Activated naive CD8-positive, alpha-beta T cell treated with anti-CD3 and anti-CD28 coated beads for 36 hours (primary cell): ENCODE data around the gene WDFY4. TPM values are rescaled to one million over a fixed set of nuclear protein-coding genes. Genes with fewer than 3 reads are reported as not detected.

Source experiments
- DNase-seq: peaks from one replicate; pipeline ENCODE4 v3.0.0; 2021
- H3K27ac Mint-ChIP-seq: one replicate; pipeline ENCODE4 v1.8.0; 2022; ENCODE audit warnings: mild to moderate bottlenecking, moderate library complexity, mixed read lengths
- H3K27me3 Mint-ChIP-seq: one replicate; pipeline ENCODE4 v1.8.0; 2022; ENCODE audit warnings: mild to moderate bottlenecking, mixed read lengths
- H3K36me3 Mint-ChIP-seq: one replicate; pipeline ENCODE4 v1.8.0; 2021; ENCODE audit warnings: mild to moderate bottlenecking, mixed read lengths
- H3K4me1 Mint-ChIP-seq: one replicate; pipeline ENCODE4 v1.8.0; 2021; ENCODE audit warnings: mixed read lengths
- H3K4me3 Mint-ChIP-seq: one replicate; pipeline ENCODE4 v1.8.0; 2022; ENCODE audit warnings: mild to moderate bottlenecking, moderate library complexity, mixed read lengths
- H3K9me3 Mint-ChIP-seq: one replicate; pipeline ENCODE4 v1.8.0; 2022; ENCODE audit warnings: mixed read lengths
- total RNA-seq, 2 experiments: library from RNA; stranded (reverse); gene quantifications; one replicate each; pipeline ENCODE4 v1.2.3, GENCODE V29; 2021

The WDFY4 gene
- total RNA-seq, 2 experiments from 2014 or later, result 0.93 to 1.2 TPM

DNA sequence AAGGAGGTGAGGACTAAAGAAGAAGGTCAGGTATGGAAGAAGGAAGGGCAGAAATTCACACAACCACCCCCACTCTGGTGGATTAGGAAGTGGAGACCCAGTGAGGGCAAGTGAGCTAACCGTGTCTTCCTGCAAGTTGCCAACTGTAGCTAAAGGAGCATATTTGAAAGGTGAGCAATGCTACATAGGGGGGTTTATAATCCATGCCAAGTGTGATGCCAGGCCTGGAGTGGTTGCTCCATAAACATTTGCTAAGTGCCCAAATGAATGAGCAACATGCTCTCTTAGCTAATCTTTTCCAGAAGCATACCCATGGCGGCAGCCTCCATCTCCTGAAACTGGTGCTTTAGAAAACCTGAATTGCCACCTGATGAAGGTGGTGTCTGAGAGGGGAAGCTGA, 133.4 kb downstream of the WDFY4 start:
- no peak overlapping the region for H3K27ac Mint-ChIP-seq
- peaks cover 3% of the 10 kb centered on the region for H3K4me1 Mint-ChIP-seq
- peaks cover 3% of the 10 kb centered on the region for H3K27me3 Mint-ChIP-seq
- DNase-seq, result no peak
- no peaks in the 10 kb centered on the region for H3K36me3 Mint-ChIP-seq
- H3K4me3 Mint-ChIP-seq, result no peak overlapping the region
- H3K9me3 Mint-ChIP-seq, result no peaks in the 10 kb centered on the region

DNA sequence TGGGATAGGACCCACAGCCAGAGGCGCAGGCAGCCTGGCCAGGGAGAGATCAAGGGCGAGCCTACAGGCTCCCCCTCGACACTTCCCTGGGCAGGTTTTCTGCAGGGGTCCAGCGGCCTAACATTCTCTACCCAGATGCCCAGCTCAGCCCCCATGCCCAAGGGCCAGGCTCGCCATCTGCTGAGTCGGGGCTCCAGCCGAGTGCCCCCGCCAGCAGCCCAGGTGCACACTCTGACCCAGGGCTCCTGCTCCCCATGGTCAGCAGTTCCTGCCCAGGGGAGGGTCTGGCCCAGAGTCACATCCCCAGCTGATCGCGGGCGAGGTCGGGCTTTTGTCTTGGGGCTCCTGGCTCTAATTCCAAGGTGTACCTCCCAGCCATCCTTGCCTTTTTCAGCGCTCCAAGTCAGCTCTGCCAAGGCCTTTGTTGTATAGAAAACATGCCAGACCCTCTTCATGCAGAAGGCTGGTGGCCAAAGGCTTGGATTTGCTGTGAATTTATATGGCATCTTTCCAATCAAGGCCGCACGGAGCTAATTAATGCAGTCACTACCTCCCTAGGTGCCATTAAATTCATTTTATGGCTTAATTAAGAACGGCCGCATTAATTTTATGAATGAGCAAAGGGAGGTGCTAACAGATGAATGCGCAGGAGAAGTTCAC, 134.3 kb downstream of the WDFY4 start:
- Mint-ChIP-seq H3K27ac (no peak overlapping the region), H3K9me3 (no peaks in the 10 kb centered on the region), H3K27me3 (peaks cover 3% of the 10 kb centered on the region), H3K36me3 (no peaks in the 10 kb centered on the region), H3K4me3 (no peak overlapping the region), H3K4me1 (peaks cover 3% of the 10 kb centered on the region)
- no peak for DNase-seq

DNA sequence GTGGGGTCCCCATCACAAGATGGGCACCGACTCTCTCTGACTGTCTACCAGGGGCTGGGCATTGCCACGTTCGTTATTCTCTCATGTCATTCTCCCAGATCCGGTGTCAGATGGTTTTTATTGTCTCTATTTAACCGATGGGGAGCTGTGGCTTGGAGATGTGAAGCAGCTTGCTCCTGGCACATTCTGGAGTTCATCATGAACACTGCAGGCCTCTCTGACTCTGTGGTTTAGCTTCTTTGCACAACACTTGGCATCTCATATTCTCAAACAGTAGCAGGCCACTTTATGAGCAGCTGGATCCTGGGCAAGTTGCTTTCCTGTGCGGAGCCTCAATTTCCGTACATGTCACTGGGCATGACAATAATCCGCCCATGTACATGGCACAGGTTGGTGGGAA, 135.1 kb downstream of the WDFY4 start:
- no peak for DNase-seq
- no peak overlapping the region for H3K27ac Mint-ChIP-seq
- peaks cover 3% of the 10 kb centered on the region for H3K4me1 Mint-ChIP-seq
- no peaks in the 10 kb centered on the region for H3K9me3 Mint-ChIP-seq
- H3K4me3 Mint-ChIP-seq, result no peak overlapping the region
- H3K27me3 Mint-ChIP-seq, result peaks cover 3% of the 10 kb centered on the region
- H3K36me3 Mint-ChIP-seq, result no peaks in the 10 kb centered on the region

DNA sequence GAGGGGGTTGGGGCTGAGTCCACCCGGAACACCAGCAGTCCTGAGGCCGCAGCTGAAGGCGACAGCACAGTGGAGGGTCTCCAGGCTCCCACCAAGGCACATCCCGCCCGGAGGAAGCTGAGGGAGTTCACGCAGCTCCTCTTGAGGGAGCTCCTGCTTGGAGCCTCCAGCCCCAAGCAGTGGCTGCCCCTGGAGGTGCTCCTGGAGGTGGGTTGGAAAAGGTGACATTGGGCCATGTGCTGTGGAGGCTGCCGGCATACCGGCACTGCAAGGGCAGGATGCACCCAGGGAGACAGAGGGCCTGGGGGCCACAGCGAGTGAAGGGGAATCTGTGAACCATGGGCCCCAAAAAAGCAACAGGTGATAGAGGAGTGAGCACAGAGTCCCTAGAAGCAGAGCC, 135.6 kb downstream of the WDFY4 start:
- no peak for DNase-seq
- Mint-ChIP-seq H3K27ac (no peak overlapping the region), H3K9me3 (no peaks in the 10 kb centered on the region), H3K27me3 (peaks cover 1% of the 10 kb centered on the region), H3K4me1 (peaks cover 3% of the 10 kb centered on the region), H3K4me3 (no peak overlapping the region), H3K36me3 (no peaks in the 10 kb centered on the region)

DNA sequence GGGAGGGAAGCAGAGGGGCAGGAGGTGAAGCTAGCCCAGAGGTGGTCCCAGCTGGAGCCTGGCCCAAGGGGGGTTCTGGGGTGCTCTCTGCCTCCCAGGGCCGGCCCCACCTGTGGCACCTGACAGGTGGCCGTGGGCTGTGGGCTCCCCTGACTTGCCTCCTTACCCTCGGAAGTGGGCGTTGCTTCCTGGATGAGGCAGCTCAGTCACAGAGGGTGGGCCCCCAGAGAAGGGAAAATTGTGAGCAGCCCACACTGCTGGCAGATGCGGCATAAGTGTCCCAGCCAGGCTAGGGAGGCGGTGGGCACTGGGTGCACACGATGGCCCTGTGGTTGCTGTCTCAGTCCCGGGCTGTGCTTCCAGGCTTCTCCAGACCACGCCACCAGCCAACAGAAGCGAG, 136.0 kb downstream of the WDFY4 start:
- Mint-ChIP-seq H3K4me1 (peaks cover 3% of the 10 kb centered on the region), H3K36me3 (no peaks in the 10 kb centered on the region), H3K4me3 (no peak overlapping the region), H3K27ac (no peak overlapping the region), H3K27me3 (no peaks in the 10 kb centered on the region), H3K9me3 (no peaks in the 10 kb centered on the region)
- DNase-seq, result no peak

DNA sequence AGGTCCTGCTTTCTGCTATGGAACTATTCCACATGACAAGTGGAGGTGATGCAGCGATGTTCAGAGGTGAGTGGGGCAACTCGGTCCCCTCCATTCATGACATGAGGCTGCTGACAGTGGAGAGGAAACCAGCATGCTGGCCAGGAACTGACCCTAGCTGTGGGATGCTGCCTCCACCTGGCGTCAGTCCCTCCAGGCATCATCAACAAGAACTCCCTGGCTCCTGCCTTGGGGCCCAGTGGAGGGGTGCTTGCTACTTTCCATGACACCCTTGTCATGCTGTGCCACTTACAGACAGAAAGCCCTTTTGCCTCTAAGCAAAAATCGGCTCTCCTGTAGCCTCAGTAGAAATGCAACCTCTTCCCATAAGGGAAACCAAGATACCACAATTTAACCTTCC, 136.4 kb downstream of the WDFY4 start:
- Mint-ChIP-seq H3K36me3 (no peaks in the 10 kb centered on the region), H3K27ac (no peak overlapping the region), H3K9me3 (no peaks in the 10 kb centered on the region), H3K4me3 (no peak overlapping the region), H3K27me3 (no peaks in the 10 kb centered on the region), H3K4me1 (peaks cover 3% of the 10 kb centered on the region)
- no peak for DNase-seq

DNA sequence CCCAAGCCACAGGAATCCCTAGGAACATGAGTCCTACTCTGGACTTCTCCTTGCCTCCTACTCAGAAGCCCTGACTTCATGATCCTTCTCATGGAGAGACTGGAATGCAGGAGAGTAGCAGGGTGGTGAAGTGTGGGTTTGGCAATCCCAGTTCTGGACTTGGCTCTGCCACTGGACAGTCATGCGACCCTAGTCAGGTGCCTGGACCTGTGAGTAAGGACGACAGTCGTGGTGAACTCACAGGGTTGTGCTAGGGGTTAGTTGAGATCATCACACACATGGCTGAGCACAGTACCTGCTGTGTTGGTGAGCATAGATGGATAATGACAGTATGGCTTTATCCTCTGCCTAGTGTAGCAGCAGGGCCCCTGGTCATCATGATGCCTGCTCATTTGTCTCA, 137.0 kb downstream of the WDFY4 start:
- no peak for DNase-seq
- H3K4me3 Mint-ChIP-seq, result no peak overlapping the region

DNA sequence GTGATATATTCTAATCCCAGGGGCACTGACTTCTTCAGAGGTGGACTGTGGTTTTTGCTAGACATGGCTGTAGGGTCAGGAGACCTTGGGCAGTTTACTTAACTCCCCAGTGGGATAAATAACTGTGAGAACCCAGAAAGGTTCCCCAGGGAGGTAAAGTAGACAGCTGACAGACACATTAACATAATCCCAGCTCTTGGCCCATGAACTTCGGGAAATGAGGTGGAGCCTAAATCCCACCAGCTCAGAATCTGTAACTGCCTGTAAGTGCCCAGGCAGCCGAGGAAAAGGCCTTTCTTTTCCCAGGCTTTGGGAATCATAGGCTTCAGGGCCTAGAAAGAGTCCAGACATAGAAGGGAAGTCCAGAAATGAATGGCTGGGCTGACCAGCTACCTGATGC, 149.0 kb downstream of the WDFY4 start:
- Mint-ChIP-seq H3K27ac (no peak overlapping the region), H3K4me3 (no peak overlapping the region), H3K9me3 (no peaks in the 10 kb centered on the region), H3K27me3 (no peaks in the 10 kb centered on the region), H3K36me3 (no peaks in the 10 kb centered on the region), H3K4me1 (no peaks in the 10 kb centered on the region)
- DNase-seq, result no peak

More for the DNA sequence above, 137.0 kb downstream of the WDFY4 start:
- peaks cover 3% of the 10 kb centered on the region for H3K4me1 Mint-ChIP-seq
- no peaks in the 10 kb centered on the region for H3K36me3 Mint-ChIP-seq
- no peaks in the 10 kb centered on the region for H3K9me3 Mint-ChIP-seq
- H3K27me3 Mint-ChIP-seq, result no peaks in the 10 kb centered on the region
- no peak overlapping the region for H3K27ac Mint-ChIP-seq

DNA sequence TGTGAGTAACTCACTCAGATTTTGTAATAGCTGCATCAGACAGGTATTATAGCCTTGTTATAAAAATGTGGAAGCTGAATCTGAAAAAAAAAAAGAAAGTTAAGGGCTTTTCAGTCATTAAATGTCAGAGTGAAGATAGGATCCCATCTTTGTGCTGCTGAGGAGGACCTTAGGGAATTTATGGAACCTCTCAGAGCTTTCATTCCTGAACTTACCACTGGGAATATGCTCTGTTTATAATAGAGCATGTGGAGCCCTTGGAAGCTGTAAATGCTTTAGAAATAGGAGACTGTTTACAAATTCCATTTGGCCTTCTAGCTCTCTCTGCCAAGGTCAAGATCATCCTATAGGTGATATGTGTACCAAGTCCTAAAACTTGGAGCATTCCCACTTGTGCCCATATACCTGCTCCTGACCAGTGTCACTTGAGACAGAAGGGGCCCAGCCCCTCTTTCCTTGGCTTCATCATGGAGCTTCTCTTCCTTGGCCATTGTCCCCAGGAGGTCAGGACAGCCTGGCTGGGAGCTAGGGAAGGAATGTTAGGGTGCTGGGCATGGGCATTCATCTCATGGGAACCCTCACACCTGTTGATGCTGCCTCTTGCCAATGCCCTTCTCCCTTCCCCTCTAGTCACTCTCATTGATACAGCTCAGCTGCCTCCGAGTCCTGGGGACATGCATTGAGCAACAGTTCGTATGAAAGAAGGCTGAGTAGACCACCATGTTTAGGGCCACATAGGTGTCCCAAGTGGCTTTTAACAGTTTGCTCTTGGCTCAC, 149.7 kb downstream of the WDFY4 start:
- no peaks in the 10 kb centered on the region for H3K4me1 Mint-ChIP-seq
- H3K27ac Mint-ChIP-seq, result no peak overlapping the region
- no peaks in the 10 kb centered on the region for H3K36me3 Mint-ChIP-seq

DNA sequence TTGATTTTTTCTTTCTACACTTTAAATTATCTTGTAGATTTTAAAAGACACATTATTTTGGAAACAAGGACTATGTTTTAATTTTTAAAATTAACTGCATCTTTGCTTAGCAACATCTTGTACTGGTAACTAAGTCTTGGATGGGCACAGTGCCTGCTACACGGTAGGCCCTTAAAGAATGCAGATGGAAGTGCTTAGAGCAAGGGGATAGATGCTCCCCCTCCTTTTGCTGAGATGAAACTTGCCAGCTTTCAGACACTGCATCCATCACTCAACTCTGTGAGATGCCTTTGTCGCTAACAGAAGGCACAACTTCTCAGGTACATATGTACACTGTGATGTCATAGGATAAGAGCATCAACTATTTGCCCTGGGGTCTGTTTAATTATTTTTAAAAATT, 151.1 kb downstream of the WDFY4 start:
- no peaks in the 10 kb centered on the region for H3K9me3 Mint-ChIP-seq
- no peak for DNase-seq
- H3K36me3 Mint-ChIP-seq, result no peaks in the 10 kb centered on the region
- H3K4me3 Mint-ChIP-seq, result no peak overlapping the region
- H3K4me1 Mint-ChIP-seq, result no peaks in the 10 kb centered on the region
- no peaks in the 10 kb centered on the region for H3K27me3 Mint-ChIP-seq
- H3K27ac Mint-ChIP-seq, result no peak overlapping the region

More for the DNA sequence above, 149.7 kb downstream of the WDFY4 start:
- Mint-ChIP-seq H3K27me3 (no peaks in the 10 kb centered on the region), H3K4me3 (no peak overlapping the region), H3K9me3 (no peaks in the 10 kb centered on the region)
- DNase-seq, result no peak

DNA sequence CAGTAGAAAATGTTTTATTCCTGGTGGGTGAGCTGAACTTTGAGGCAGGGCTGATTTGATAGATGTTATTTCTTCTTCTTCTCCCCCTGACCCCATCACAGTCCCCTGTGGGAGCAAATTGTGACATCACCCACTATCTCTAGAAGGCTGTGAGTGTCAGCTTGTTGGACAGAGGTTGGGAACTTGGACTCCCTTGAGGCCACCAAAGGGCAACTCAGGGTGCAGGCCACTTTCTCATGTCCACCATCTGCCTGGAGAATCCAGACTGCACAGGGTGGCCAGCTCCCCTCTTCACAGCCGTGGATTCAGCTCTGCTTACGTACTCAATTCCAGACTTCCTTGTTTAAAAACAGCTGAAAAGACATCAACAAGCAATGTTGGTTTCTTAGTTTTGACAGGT, 151.9 kb downstream of the WDFY4 start:
- no peaks in the 10 kb centered on the region for H3K36me3 Mint-ChIP-seq
- DNase-seq, result no peak
- no peaks in the 10 kb centered on the region for H3K4me1 Mint-ChIP-seq
- H3K4me3 Mint-ChIP-seq, result no peak overlapping the region
- H3K27me3 Mint-ChIP-seq, result no peaks in the 10 kb centered on the region
- H3K27ac Mint-ChIP-seq, result no peak overlapping the region
- no peaks in the 10 kb centered on the region for H3K9me3 Mint-ChIP-seq

DNA sequence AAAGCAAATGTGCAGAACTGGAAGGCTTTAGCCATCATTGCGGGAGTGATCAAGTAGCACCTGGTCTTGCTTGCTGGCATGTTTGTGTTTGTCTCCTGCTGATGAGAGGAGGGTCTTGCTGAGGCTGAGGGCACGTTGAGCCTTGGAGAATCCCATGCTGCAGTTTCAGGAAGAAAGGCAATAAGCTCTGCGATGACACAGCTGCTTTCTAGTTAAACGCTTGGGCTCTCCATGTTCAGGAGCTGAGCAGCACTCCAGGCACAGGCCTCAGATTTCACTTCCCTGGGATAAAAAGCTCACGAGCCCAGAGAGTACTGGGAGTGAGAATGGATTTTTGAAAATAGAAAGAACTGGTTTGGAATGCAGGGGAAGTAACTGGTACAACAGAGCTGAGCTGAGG, 154.2 kb downstream of the WDFY4 start:
- Mint-ChIP-seq H3K4me1 (no peaks in the 10 kb centered on the region), H3K36me3 (no peaks in the 10 kb centered on the region), H3K27ac (no peak overlapping the region), H3K4me3 (no peak overlapping the region), H3K27me3 (no peaks in the 10 kb centered on the region), H3K9me3 (no peaks in the 10 kb centered on the region)
- DNase-seq, result no peak

DNA sequence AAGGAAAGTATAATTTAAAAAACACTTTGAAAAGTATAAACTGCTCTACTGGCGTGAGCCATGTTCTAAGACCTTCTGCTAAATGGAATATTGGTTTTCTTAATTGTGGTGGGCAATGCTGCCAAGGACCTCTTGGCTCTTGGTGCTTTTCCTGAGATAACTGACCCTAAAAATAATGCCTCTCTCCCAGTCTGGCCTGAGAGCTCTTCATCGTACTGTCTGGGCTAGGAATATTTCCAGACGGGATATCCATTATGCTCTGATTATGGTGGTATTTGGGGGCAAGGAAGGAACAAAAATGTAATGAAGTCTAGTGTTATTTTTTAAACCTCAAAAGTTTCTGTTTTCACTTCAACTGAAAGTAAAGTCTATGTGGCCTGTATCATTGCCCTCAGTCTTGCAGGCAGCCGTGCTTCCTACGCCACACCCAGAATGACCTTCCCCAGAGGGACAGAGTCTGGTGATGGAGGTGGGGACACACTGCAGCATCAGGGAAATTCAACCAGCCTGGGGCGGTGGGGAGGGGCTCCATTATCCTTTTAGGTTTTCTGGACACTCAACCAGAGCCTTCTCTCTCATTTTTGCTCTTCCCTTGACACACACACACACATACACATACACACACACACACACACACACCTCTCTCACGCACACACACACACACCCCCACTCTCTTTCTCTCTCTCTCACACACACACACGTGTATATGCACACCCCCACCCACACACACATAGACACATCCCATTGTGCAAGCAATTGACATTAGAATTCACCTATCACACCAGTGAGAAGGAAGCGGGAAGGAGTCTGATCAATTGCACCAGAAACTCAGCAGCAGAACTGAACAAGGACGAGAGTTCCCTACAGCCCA, 155.4 kb downstream of the WDFY4 start:
- H3K36me3 Mint-ChIP-seq, result no peaks in the 10 kb centered on the region
- H3K4me3 Mint-ChIP-seq, result no peak overlapping the region
- H3K4me1 Mint-ChIP-seq, result no peaks in the 10 kb centered on the region
- no peaks in the 10 kb centered on the region for H3K9me3 Mint-ChIP-seq
- no peak for DNase-seq
- H3K27ac Mint-ChIP-seq, result no peak overlapping the region
- no peaks in the 10 kb centered on the region for H3K27me3 Mint-ChIP-seq

DNA sequence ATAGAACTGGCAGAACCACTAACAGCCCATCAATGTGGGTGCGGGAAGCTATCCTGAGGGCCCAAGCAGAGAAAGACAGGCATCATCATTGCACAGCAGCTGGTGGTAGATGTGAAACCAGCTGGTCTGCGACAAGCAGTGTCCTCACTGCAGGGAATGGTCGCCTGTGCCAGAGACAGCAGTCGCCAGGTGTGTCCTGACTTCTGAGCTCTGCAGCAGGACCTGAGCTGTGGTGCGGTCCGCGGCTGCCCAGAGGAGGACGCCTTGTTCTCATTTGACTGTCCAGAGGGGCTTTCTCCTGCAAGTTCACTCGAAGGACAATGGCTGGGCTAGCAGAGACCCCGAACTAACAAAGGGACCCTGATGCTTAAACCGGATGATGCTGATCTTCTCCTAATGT, 157.6 kb downstream of the WDFY4 start:
- H3K4me3 Mint-ChIP-seq, result no peak overlapping the region
- no peak for DNase-seq
- no peaks in the 10 kb centered on the region for H3K36me3 Mint-ChIP-seq
- no peaks in the 10 kb centered on the region for H3K4me1 Mint-ChIP-seq
- no peaks in the 10 kb centered on the region for H3K9me3 Mint-ChIP-seq
- H3K27me3 Mint-ChIP-seq, result no peaks in the 10 kb centered on the region
- H3K27ac Mint-ChIP-seq, result no peak overlapping the region

DNA sequence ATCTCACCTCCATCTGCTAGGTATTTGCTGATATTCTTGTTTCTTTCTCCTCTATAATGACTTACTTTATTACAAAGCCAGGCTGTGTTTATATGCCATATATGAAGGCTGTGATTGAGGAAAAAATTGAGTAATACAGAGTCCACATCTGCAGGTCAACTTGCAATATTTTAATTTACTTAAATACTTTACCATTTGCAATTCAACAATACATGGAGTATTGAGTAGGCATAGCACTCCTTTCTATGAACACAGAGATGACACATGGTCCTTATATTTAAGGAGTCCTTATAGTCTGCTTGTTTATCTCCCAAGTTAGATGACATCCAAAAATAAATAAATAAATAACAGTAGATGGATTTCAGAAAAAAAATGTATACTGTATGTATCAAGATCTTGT, 158.5 kb downstream of the WDFY4 start:
- DNase-seq, result no peak
- no peak overlapping the region for H3K4me3 Mint-ChIP-seq
- no peak overlapping the region for H3K27ac Mint-ChIP-seq
- no peaks in the 10 kb centered on the region for H3K27me3 Mint-ChIP-seq
- H3K9me3 Mint-ChIP-seq, result no peaks in the 10 kb centered on the region
- no peaks in the 10 kb centered on the region for H3K36me3 Mint-ChIP-seq
- no peaks in the 10 kb centered on the region for H3K4me1 Mint-ChIP-seq
